Measurements from ENCODE around the gene GJA8.

- no peak for TF ChIP-seq POLR2A (IDR thresholded peaks at IDR 0.05)
- TF ChIP-seq, protein P1, sequence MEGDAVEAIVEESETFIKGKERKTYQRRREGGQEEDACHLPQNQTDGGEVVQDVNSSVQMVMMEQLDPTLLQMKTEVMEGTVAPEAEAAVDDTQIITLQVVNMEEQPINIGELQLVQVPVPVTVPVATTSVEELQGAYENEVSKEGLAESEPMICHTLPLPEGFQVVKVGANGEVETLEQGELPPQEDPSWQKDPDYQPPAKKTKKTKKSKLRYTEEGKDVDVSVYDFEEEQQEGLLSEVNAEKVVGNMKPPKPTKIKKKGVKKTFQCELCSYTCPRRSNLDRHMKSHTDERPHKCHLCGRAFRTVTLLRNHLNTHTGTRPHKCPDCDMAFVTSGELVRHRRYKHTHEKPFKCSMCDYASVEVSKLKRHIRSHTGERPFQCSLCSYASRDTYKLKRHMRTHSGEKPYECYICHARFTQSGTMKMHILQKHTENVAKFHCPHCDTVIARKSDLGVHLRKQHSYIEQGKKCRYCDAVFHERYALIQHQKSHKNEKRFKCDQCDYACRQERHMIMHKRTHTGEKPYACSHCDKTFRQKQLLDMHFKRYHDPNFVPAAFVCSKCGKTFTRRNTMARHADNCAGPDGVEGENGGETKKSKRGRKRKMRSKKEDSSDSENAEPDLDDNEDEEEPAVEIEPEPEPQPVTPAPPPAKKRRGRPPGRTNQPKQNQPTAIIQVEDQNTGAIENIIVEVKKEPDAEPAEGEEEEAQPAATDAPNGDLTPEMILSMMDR (IDR thresholded peaks at IDR 0.05): no peak
Measured at GRCh38 chr1:147853391-147853790, 49.2 kb upstream of the GJA8 start.

All from breast epithelium (tissue), 3 donors.